A673 (cell line): ENCODE data around the gene CLEC4F. TPM values are rescaled to one million over a fixed set of nuclear protein-coding genes. Genes with fewer than 3 reads are reported as not detected.
A peak's percentile ranks its signal among the peaks of the same experiment; 100 is the strongest.

Experiments
- BruUV-seq: library from RNA; stranded (reverse); fragments of 400-500 nt; replicated peaks from 2 replicates; lab custom pipeline; 2021; lab: Mats Ljungman, UMichigan
- CTCF ChIA-PET: fragments of 300-600 bp; sonication (Branson Sonifier 250); formaldehyde crosslinking; loops from one replicate; lab custom pipeline; 2022; ENCODE audit warnings: antibody characterized with exemption; lab: Charles Lee
- POLR2A ChIA-PET: fragments of 300-600 bp; sonication (Branson Sonifier 250); formaldehyde crosslinking; loops from one replicate; lab custom pipeline; 2022; ENCODE audit warnings: antibody characterized with exemption; ENCODE audit not compliant: low non-redundant PET; lab: Charles Lee
- DNase-seq: peaks from one replicate; pipeline ENCODE4 v3.0.0-alpha.2; 2015; ENCODE audit warnings: low spot score
- H3K27ac ChIP-seq: fragments of 200-600 bp; sonication (generic); 2 replicates; pipeline ENCODE4 v1.5.1; 2016; ENCODE audit warnings: mixed run types, low read depth, mild to moderate bottlenecking, mixed read lengths, antibody characterized with exemption, low read length; ENCODE audit not compliant: poor library complexity, severe bottlenecking
- H3K27me3 ChIP-seq: fragments of 200-600 bp; sonication (generic); replicated peaks from 2 replicates; pipeline ENCODE4 v1.6.1; 2017; ENCODE audit warnings: mixed run types, low read depth, mild to moderate bottlenecking, mixed read lengths, antibody characterized with exemption, low read length; ENCODE audit not compliant: insufficient read depth, poor library complexity
- H3K36me3 ChIP-seq: fragments of 200-600 bp; sonication (generic); 2 replicates; pipeline ENCODE4 v1.6.1; 2016; ENCODE audit warnings: mixed run types, mild to moderate bottlenecking, mixed read lengths, antibody characterized with exemption, low read length; ENCODE audit not compliant: insufficient read depth, poor library complexity, severe bottlenecking
- H3K4me1 ChIP-seq: fragments of 200-600 bp; sonication (generic); 2 replicates; pipeline ENCODE4 v1.6.1; 2017; ENCODE audit warnings: mixed run types, mild to moderate bottlenecking, mixed read lengths, antibody characterized with exemption, low read length; ENCODE audit not compliant: insufficient read depth, poor library complexity, severe bottlenecking
- H3K4me3 ChIP-seq: fragments of 200-600 bp; sonication (generic); 2 replicates; pipeline ENCODE4 v1.5.1; 2016; ENCODE audit warnings: low read depth, mixed run types, mild to moderate bottlenecking, mixed read lengths, low read length; ENCODE audit not compliant: poor library complexity, severe bottlenecking
- H3K9me3 ChIP-seq: fragments of 200-600 bp; sonication (generic); 2 replicates; pipeline ENCODE4 v1.6.1; 2016; ENCODE audit warnings: mixed run types, low read depth, mild to moderate bottlenecking, mixed read lengths, antibody characterized with exemption, low read length; ENCODE audit not compliant: poor library complexity, severe bottlenecking
- EZH2 ChIP-seq: fragments of 200-600 bp; sonication (generic); IDR thresholded peaks from 2 replicates; pipeline ENCODE4 v1.6.1; 2017; ENCODE audit warnings: borderline replicate concordance, low read depth, mild to moderate bottlenecking, mixed read lengths, antibody characterized with exemption, low read length; ENCODE audit not compliant: poor library complexity, severe bottlenecking
- intact Hi-C: fragments of 100-400 bp; cut with micrococcal nuclease; formaldehyde crosslinking; loops from one replicate; pipeline ENCODE4 v1.10.0; 2022; ENCODE audit not compliant: unreplicated experiment
- total RNA-seq: library from RNA; stranded (reverse); gene quantifications from 2 replicates; pipeline ENCODE4 v1.2.3, GENCODE V29; 2021
- TF ChIP-seq, protein P1 (sequence below): fragments of 300-800, 200-600 bp; sonication (generic); conservative IDR thresholded peaks from 2 replicates; pipeline ENCODE4 v1.5.1; 2017; ENCODE audit warnings: low read depth, mild to moderate bottlenecking, antibody characterized with exemption, low read length, moderate library complexity, mixed read lengths

The CLEC4F gene
- total RNA-seq, 1 experiment from 2014 or later = 0.67 TPM

DNA sequence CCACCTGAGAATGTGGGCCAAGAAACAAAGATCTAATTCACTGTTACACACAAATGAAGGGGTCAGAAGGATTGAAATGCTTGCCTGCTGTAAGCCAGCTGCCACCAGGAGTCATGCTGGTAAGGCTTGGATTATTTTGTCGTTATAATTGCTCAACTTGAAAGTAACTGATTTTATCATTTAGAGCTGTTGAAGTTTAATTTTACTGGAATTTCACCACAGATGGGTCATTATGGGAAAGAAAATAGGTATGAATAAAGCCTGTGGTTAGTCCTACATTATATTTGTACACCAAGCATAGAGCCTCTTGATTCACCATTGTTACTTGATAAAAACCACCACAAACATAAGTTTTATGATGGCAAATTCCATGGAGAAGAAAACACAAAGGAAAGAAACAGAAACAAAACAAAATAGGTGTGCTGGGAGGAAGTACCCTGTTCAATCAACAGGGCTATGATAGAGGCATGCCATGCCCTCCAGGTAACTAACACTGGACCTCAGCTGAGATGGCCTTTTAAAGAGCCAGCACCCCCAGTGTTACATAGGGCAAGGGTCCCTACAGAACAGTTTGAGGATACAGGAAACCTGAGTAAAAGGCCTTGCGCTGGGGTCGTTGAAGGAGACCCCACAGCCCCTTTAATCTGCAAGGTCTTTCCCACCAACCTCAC lies 3.0 kb downstream of the CLEC4F start:
- Histone ChIP-seq H3K4me1 (no peaks in the 10 kb centered on the region), H3K9me3 (no peaks in the 10 kb centered on the region), H3K27me3 (peaks cover 4% of the 10 kb centered on the region), H3K36me3 (no peaks in the 10 kb centered on the region), H3K27ac (no peak overlapping the region), H3K4me3 (no peak overlapping the region)
- intact Hi-C loops = no loop called here
- ChIA-PET POLR2A (no interaction called here), CTCF (no interaction called here)
- DNase-seq = peak; percentile 15
- no TSS peak for BruUV-seq
- TF ChIP-seq, protein P1, sequence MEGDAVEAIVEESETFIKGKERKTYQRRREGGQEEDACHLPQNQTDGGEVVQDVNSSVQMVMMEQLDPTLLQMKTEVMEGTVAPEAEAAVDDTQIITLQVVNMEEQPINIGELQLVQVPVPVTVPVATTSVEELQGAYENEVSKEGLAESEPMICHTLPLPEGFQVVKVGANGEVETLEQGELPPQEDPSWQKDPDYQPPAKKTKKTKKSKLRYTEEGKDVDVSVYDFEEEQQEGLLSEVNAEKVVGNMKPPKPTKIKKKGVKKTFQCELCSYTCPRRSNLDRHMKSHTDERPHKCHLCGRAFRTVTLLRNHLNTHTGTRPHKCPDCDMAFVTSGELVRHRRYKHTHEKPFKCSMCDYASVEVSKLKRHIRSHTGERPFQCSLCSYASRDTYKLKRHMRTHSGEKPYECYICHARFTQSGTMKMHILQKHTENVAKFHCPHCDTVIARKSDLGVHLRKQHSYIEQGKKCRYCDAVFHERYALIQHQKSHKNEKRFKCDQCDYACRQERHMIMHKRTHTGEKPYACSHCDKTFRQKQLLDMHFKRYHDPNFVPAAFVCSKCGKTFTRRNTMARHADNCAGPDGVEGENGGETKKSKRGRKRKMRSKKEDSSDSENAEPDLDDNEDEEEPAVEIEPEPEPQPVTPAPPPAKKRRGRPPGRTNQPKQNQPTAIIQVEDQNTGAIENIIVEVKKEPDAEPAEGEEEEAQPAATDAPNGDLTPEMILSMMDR = no peak
- TF ChIP-seq EZH2 = no peak

DNA sequence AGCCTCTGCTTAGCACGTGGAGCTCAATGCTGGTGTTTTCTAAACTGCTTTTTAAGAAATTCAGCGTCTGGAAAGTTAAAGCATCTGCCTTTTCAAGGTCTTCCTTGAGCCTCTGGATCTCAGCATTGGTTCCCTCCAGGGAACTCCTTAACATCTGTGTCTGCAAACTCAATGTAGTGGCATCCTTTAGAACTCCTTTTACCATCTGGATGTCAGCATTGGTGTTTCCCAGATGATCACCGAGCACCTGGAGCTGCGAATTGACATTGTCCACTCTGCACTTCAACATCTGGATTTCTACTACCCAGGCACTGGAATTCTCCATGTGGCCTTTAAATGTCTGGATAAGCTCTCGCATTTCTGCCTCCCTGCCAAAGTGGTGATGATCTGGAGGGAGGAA lies 3.7 kb downstream of the CLEC4F start:
- no peaks in the 10 kb centered on the region for H3K36me3 ChIP-seq
- intact Hi-C loops = no loop called here
- H3K9me3 ChIP-seq = no peaks in the 10 kb centered on the region
- TF ChIP-seq, protein P1 = no peak
- TF ChIP-seq EZH2 = no peak
- peaks cover 4% of the 10 kb centered on the region for H3K27me3 ChIP-seq
- CTCF ChIA-PET = no interaction called here
- POLR2A ChIA-PET = no interaction called here
- H3K4me3 ChIP-seq = no peak overlapping the region
- H3K4me1 ChIP-seq = no peaks in the 10 kb centered on the region
- H3K27ac ChIP-seq = no peak overlapping the region
- no TSS peak for BruUV-seq
- no peak for DNase-seq

DNA sequence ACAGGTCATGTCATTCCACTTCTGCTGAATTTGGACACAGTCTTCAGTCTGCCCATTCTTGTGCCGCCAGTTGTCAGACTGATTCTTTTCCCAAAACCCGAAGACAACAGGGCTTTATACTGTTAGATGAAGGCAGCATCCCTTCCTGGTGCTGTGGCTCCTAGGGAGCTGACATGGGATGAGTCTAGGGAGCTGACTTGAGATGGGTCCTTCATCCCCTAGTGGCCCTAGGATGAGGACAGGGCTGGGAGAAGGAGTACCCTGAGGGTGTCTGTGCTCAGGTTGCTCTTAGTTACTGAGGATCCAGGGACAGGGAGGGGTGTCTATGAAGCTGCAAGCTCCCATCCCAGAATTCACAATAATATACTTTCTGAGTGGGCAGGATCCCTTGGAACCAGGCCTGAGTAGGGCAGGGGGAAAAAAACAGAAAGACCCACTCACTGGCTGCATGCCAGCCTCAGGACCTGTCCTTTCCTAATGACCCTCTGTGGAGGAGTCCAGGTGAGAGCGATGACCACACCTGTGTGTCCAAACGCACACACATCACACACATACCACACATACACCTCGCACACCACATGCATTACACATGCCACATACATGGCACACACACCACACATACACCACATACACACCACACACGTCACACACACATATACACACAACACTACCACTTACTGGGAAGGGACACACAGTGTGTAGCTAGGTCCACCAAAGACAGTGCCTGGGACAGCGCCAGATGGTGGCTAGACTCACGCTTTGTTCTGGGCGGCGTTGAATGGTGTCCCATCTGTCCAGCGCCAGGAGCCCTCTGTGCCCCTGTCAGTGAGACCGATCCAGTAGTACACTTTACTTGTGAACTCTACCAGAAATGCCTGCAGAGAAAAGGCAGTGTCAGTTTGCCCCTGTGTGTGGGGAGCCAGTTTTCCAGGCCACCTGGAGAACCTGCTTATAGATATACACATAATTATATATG lies 11.1 kb downstream of the CLEC4F start:
- BruUV-seq = no TSS peak

More for the DNA sequence above, 11.1 kb downstream of the CLEC4F start:
- H3K9me3 ChIP-seq = no peaks in the 10 kb centered on the region
- H3K27ac ChIP-seq = no peak overlapping the region
- no peaks in the 10 kb centered on the region for H3K36me3 ChIP-seq
- DNase-seq = no peak
- H3K4me3 ChIP-seq = no peak overlapping the region
- ChIA-PET CTCF (interaction anchor here (0.6 kb wide), 1 partner anchor 108 kb away, joined by 3 read pairs; no protein-coding TSS in a partner anchor), POLR2A (interaction anchor here (0.6 kb wide), 1 partner anchor 467 kb away, joined by 6 read pairs; no protein-coding TSS in a partner anchor)
- TF ChIP-seq EZH2 = no peak
- TF ChIP-seq, protein P1 = no peak
- intact Hi-C loops = no loop called here
- peaks cover 4% of the 10 kb centered on the region for H3K27me3 ChIP-seq
- no peaks in the 10 kb centered on the region for H3K4me1 ChIP-seq
